Fibroblast of lung (primary cell): ENCODE results near the gene INO80E. TPM values are rescaled to one million over a fixed set of nuclear protein-coding genes. Genes with fewer than 3 reads are reported as not detected.

ENCODE experiments used
- DNase-seq, 2 donors: peaks; one replicate each; pipeline versions ENCODE4 v3.0.0 to v3.0.0-alpha.2; 2010; ENCODE audit warnings: low read depth in 2 of 2
- H2AFZ ChIP-seq: 2 replicates; pipeline ENCODE4 v1.5.1; 2012; ENCODE audit warnings: low read length, control low read depth, inconsistent platforms
- H3K27ac ChIP-seq: 2 replicates; pipeline ENCODE4 v1.5.1; 2011; ENCODE audit warnings: low read length, control low read depth; ENCODE audit not compliant: insufficient read depth
- H3K27me3 ChIP-seq: 2 replicates; pipeline ENCODE4 v1.5.1; 2011; ENCODE audit warnings: mild to moderate bottlenecking, low read length; ENCODE audit not compliant: control insufficient read depth, insufficient read depth
- H3K36me3 ChIP-seq: 2 replicates; pipeline ENCODE4 v1.5.1; 2011; ENCODE audit warnings: low read length; ENCODE audit not compliant: control insufficient read depth, insufficient read depth
- H3K4me1 ChIP-seq: 2 replicates; pipeline ENCODE4 v1.5.1; 2011; ENCODE audit warnings: low read length; ENCODE audit not compliant: control insufficient read depth, insufficient read depth; ENCODE audit errors: extremely low read depth
- H3K4me2 ChIP-seq: 2 replicates; pipeline ENCODE4 v1.5.1; 2011; ENCODE audit warnings: low read length, control low read depth; ENCODE audit not compliant: insufficient read depth; ENCODE audit errors: extremely low read depth
- H3K4me3 ChIP-seq, 4 experiments: fragments of 200-600 bp in 1 of 4; sonication (generic) in 1 of 4; replicated peaks in 1 of 4; 2 replicates each; pipeline ENCODE4 v1.5.1; 2011 to 2016; ENCODE audit warnings: low read length in 4 of 4, low read depth in 3 of 4, mild to moderate bottlenecking in 3 of 4, control low read depth in 2 of 4, inconsistent platforms in 1 of 4, mixed read lengths in 1 of 4; ENCODE audit not compliant: insufficient read depth in 1 of 4; ENCODE audit errors: control extremely low read depth in 1 of 4
- H3K79me2 ChIP-seq: 2 replicates; pipeline ENCODE4 v1.5.1; 2012; ENCODE audit warnings: mild to moderate bottlenecking, low read length, inconsistent platforms; ENCODE audit not compliant: control insufficient read depth, insufficient read depth
- H3K9ac ChIP-seq: 2 replicates; pipeline ENCODE4 v1.5.1; 2011; ENCODE audit warnings: mild to moderate bottlenecking, low read length, control low read depth; ENCODE audit not compliant: insufficient read depth
- H3K9me3 ChIP-seq: 2 replicates; pipeline ENCODE4 v1.5.1; 2012; ENCODE audit warnings: low read depth, low read length; ENCODE audit not compliant: control insufficient read depth, insufficient read depth
- H4K20me1 ChIP-seq: 2 replicates; pipeline ENCODE4 v1.5.1; 2011; ENCODE audit warnings: low read length; ENCODE audit not compliant: control insufficient read depth, insufficient read depth; ENCODE audit errors: extremely low read depth
- EZH2 ChIP-seq: IDR thresholded peaks from 2 replicates; pipeline ENCODE4 v1.5.1; 2012; ENCODE audit warnings: low read length, control low read depth, mild to moderate bottlenecking; ENCODE audit errors: missing control alignments
- polyA plus RNA-seq, 2 donors: library from polyadenylated mRNA; depleted of rRNA in 1 of 2; stranded (reverse) in 1 of 2; unstranded in 1 of 2; fragments of >200 nt; gene quantifications; 2 replicates each; pipeline ENCODE4 v1.2.1, GENCODE V29; 2011 to 2012; ENCODE audit warnings: missing spikeins in 1 of 2
- total RNA-seq: library from RNA; depleted of rRNA; stranded (reverse); fragments of >200 nt; gene quantifications from 2 replicates; pipeline ENCODE4 v1.2.1, GENCODE V29; 2014
- TF ChIP-seq, protein P1 (sequence below), 2 donors: IDR thresholded peaks in 1 of 2; conservative IDR thresholded peaks in 1 of 2; 1 replicate in 1 of 2; 2 replicates in 1 of 2; pipeline ENCODE4 v1.5.1; 2011 to 2012; ENCODE audit warnings: low read length in 2 of 2, control low read depth in 1 of 2, inconsistent platforms in 1 of 2, low read depth in 1 of 2, mild to moderate bottlenecking in 1 of 2

INO80E gene
- total and polyA plus RNA-seq, 2 donors (not counting 1 experiment from before 2014, with no cell fraction given): 16.3 to 21.9 TPM

DNA sequence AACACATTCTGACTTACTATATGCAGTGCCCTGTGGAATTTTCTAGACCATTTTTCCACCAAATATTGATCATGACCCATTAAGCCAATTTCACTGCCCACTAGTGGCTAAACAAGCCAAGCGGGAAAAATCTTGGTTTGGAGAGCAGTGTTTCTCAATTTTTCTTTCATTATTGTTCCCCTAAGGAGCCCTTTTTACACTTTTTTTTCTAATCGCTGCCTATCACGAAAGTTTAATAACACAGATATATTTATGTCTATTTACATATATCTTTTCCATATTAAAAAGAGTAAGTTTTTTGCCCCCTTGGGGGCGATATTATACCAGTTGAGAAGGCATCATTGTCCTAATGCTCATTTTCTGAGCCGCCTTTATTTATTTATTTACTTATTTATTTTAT lies 45.8 kb downstream of the INO80E start:
- DNase-seq: peak; percentile 21 to 63
- Histone ChIP-seq H3K4me3 (no peak overlapping the region), H3K36me3 (no peaks in the 10 kb centered on the region)

DNA sequence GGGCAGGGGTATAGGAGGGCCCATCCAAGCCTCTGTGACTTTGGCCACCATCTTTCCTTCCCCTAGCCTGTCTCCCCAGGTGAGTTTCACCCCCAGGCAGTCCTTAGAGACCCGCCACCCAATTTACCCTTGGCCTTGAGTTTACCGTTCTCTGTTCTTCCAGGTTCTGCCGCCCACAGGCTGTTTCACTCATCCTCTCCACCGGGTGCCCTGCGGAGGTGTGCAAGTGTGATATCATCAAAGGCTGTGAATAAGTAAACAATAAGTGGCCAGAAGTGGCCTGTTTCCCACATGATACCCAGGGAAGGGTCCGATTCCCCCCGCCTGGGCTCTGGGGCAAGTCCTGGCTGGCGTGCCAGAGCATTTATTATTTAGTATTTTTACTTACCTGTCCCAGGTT lies 50.1 kb downstream of the INO80E start:
- DNase-seq: no peak
- no peaks in the 10 kb centered on the region for H3K27me3 ChIP-seq
- no peaks in the 10 kb centered on the region for H4K20me1 ChIP-seq
- H3K9ac ChIP-seq: no peak overlapping the region
- no peak overlapping the region for H3K27ac ChIP-seq
- H3K4me2 ChIP-seq: no peak overlapping the region
- no peak overlapping the region for H3K4me3 ChIP-seq
- TF ChIP-seq, protein P1, sequence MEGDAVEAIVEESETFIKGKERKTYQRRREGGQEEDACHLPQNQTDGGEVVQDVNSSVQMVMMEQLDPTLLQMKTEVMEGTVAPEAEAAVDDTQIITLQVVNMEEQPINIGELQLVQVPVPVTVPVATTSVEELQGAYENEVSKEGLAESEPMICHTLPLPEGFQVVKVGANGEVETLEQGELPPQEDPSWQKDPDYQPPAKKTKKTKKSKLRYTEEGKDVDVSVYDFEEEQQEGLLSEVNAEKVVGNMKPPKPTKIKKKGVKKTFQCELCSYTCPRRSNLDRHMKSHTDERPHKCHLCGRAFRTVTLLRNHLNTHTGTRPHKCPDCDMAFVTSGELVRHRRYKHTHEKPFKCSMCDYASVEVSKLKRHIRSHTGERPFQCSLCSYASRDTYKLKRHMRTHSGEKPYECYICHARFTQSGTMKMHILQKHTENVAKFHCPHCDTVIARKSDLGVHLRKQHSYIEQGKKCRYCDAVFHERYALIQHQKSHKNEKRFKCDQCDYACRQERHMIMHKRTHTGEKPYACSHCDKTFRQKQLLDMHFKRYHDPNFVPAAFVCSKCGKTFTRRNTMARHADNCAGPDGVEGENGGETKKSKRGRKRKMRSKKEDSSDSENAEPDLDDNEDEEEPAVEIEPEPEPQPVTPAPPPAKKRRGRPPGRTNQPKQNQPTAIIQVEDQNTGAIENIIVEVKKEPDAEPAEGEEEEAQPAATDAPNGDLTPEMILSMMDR (conservative IDR thresholded peaks at IDR 0.05 in 1 of 2, IDR thresholded peaks at IDR 0.05 in 1 of 2; ENCODE audit: low read depth in 1 of 2, low read length in 2 of 2): no peak
- no peak for TF ChIP-seq EZH2
- no peaks in the 10 kb centered on the region for H3K9me3 ChIP-seq
- no peaks in the 10 kb centered on the region for H3K79me2 ChIP-seq
- H3K4me1 ChIP-seq: no peaks in the 10 kb centered on the region
- H3K36me3 ChIP-seq: no peaks in the 10 kb centered on the region
- H2AFZ ChIP-seq: no peak overlapping the region

More for the DNA sequence above, 45.8 kb downstream of the INO80E start:
- no peak for TF ChIP-seq EZH2
- TF ChIP-seq, protein P1 (conservative IDR thresholded peaks at IDR 0.05 in 1 of 2, IDR thresholded peaks at IDR 0.05 in 1 of 2; ENCODE audit: low read depth in 1 of 2, low read length in 2 of 2): peak; percentile 21 to 34
- no peaks in the 10 kb centered on the region for H3K27me3 ChIP-seq
- no peak overlapping the region for H3K9ac ChIP-seq
- no peaks in the 10 kb centered on the region for H3K4me1 ChIP-seq
- H2AFZ ChIP-seq: no peak overlapping the region
- H3K27ac ChIP-seq: no peak overlapping the region
- no peaks in the 10 kb centered on the region for H3K79me2 ChIP-seq
- H3K9me3 ChIP-seq: no peaks in the 10 kb centered on the region
- H3K4me2 ChIP-seq: no peak overlapping the region
- H4K20me1 ChIP-seq: no peaks in the 10 kb centered on the region

- DNase-seq: no peak
- Histone ChIP-seq H3K4me2 (no peak overlapping the region), H3K27ac (no peak overlapping the region), H2AFZ (no peak overlapping the region), H3K9ac (no peak overlapping the region), H3K9me3 (no peaks in the 10 kb centered on the region), H3K27me3 (no peaks in the 10 kb centered on the region), H4K20me1 (no peaks in the 10 kb centered on the region), H3K79me2 (no peaks in the 10 kb centered on the region), H3K4me3 (no peak overlapping the region), H3K4me1 (no peaks in the 10 kb centered on the region), H3K36me3 (no peaks in the 10 kb centered on the region)
- TF ChIP-seq, protein P1 (conservative IDR thresholded peaks at IDR 0.05 in 1 of 2, IDR thresholded peaks at IDR 0.05 in 1 of 2; ENCODE audit: low read depth in 1 of 2, low read length in 2 of 2): no peak
- TF ChIP-seq EZH2: no peak
These were observed 50.5 kb downstream of the INO80E start for GRCh38 chr16:30046588-30046987.
